ENCODE results near the gene FAM24A. TPM values are rescaled to one million over a fixed set of nuclear protein-coding genes. Genes with fewer than 3 reads are reported as not detected.
"Not testable (repeated sequence)": the region's sequence is repeated elsewhere in the genome, so short reads cannot be mapped to it uniquely, and the experiment has no call there.

Gene FAM24A
- total and polyA plus RNA-seq, 2 donors (not counting 1 experiment from before 2014, with no cell fraction given), result not detected

GRCh38 chr10:122864194-122864592 is 46.2 kb upstream of the FAM24A start:
- no peak overlapping the region for H3K9ac ChIP-seq (ENCODE audit: insufficient read depth, low read length)
- H3K4me1 ChIP-seq (ENCODE audit: control insufficient read depth, extremely low read depth, insufficient read depth, low read length), result peaks cover 13% of the 10 kb centered on the region
- no peak overlapping the region for H2AFZ ChIP-seq (ENCODE audit: low read length)
- peak overlapping the region; percentile 37 for H3K27ac ChIP-seq (ENCODE audit: insufficient read depth, low read length)
- no peaks in the 10 kb centered on the region for H3K27me3 ChIP-seq (ENCODE audit: control insufficient read depth, insufficient read depth, low read length)
- peaks cover 19% of the 10 kb centered on the region for H3K79me2 ChIP-seq (ENCODE audit: control insufficient read depth, insufficient read depth, low read length)
- no peak overlapping the region for H3K4me3 ChIP-seq (replicated peaks in 1 of 4; ENCODE audit: control extremely low read depth in 1 of 4, insufficient read depth in 1 of 4, low read depth in 3 of 4, low read length in 4 of 4)
- no peak for DNase-seq (ENCODE audit: low read depth in 2 of 2)
- H3K9me3 ChIP-seq (ENCODE audit: control insufficient read depth, insufficient read depth, low read depth, low read length), result no peaks in the 10 kb centered on the region
- TF ChIP-seq EZH2 (IDR thresholded peaks at IDR 0.05; ENCODE audit: low read length, missing control alignments), result no peak
- no peaks in the 10 kb centered on the region for H3K36me3 ChIP-seq (ENCODE audit: control insufficient read depth, insufficient read depth, low read length)
- no peak overlapping the region for H3K4me2 ChIP-seq (ENCODE audit: extremely low read depth, insufficient read depth, low read length)
- no peaks in the 10 kb centered on the region for H4K20me1 ChIP-seq (ENCODE audit: control insufficient read depth, extremely low read depth, insufficient read depth, low read length)

- H3K79me2 ChIP-seq (ENCODE audit: control insufficient read depth, insufficient read depth, low read length), result peaks cover 12% of the 10 kb centered on the region
- H3K9ac ChIP-seq (ENCODE audit: insufficient read depth, low read length), result no peak overlapping the region
- peak overlapping the region; percentile 37 for H3K27ac ChIP-seq (ENCODE audit: insufficient read depth, low read length)
- no peak overlapping the region for H2AFZ ChIP-seq (ENCODE audit: low read length)
- H3K9me3 ChIP-seq (ENCODE audit: control insufficient read depth, insufficient read depth, low read depth, low read length), result no peaks in the 10 kb centered on the region
- peak; percentile 33 to 63 for DNase-seq (ENCODE audit: low read depth in 2 of 2)
- H3K4me3 ChIP-seq (replicated peaks in 1 of 4; ENCODE audit: control extremely low read depth in 1 of 4, insufficient read depth in 1 of 4, low read depth in 3 of 4, low read length in 4 of 4), result no peak overlapping the region
- H4K20me1 ChIP-seq (ENCODE audit: control insufficient read depth, extremely low read depth, insufficient read depth, low read length), result no peaks in the 10 kb centered on the region
- no peak for TF ChIP-seq EZH2 (IDR thresholded peaks at IDR 0.05; ENCODE audit: low read length, missing control alignments)
- no peaks in the 10 kb centered on the region for H3K27me3 ChIP-seq (ENCODE audit: control insufficient read depth, insufficient read depth, low read length)
- H3K4me2 ChIP-seq (ENCODE audit: extremely low read depth, insufficient read depth, low read length), result no peak overlapping the region
- H3K4me1 ChIP-seq (ENCODE audit: control insufficient read depth, extremely low read depth, insufficient read depth, low read length), result peaks cover 13% of the 10 kb centered on the region
- H3K36me3 ChIP-seq (ENCODE audit: control insufficient read depth, insufficient read depth, low read length), result no peaks in the 10 kb centered on the region
These were observed 45.5 kb upstream of the FAM24A start for GRCh38 chr10:122864901-122865300.

- not testable (repeated sequence) for H3K27me3 ChIP-seq (ENCODE audit: control insufficient read depth, insufficient read depth, low read length); H3K4me1 ChIP-seq (ENCODE audit: control insufficient read depth, extremely low read depth, insufficient read depth, low read length); H3K27ac ChIP-seq (ENCODE audit: insufficient read depth, low read length); H3K9me3 ChIP-seq (ENCODE audit: control insufficient read depth, insufficient read depth, low read depth, low read length); H4K20me1 ChIP-seq (ENCODE audit: control insufficient read depth, extremely low read depth, insufficient read depth, low read length); H3K36me3 ChIP-seq (ENCODE audit: control insufficient read depth, insufficient read depth, low read length); H3K4me3 ChIP-seq (replicated peaks in 1 of 4; ENCODE audit: control extremely low read depth in 1 of 4, insufficient read depth in 1 of 4, low read depth in 3 of 4, low read length in 4 of 4); H3K4me2 ChIP-seq (ENCODE audit: extremely low read depth, insufficient read depth, low read length); H2AFZ ChIP-seq (ENCODE audit: low read length); H3K9ac ChIP-seq (ENCODE audit: insufficient read depth, low read length)
- peaks cover 11% of the 10 kb centered on the region for H3K79me2 ChIP-seq (ENCODE audit: control insufficient read depth, insufficient read depth, low read length)
- peak in 1 of 2 donors; percentile 62 for DNase-seq (ENCODE audit: low read depth in 2 of 2)
These were observed 43.5 kb upstream of the FAM24A start for GRCh38 chr10:122866757-122867482.

GRCh38 chr10:122868768-122869167 is 41.6 kb upstream of the FAM24A start:
- not testable (repeated sequence) for H3K9me3 ChIP-seq (ENCODE audit: control insufficient read depth, insufficient read depth, low read depth, low read length); H3K79me2 ChIP-seq (ENCODE audit: control insufficient read depth, insufficient read depth, low read length); H3K36me3 ChIP-seq (ENCODE audit: control insufficient read depth, insufficient read depth, low read length); H3K27ac ChIP-seq (ENCODE audit: insufficient read depth, low read length); H3K27me3 ChIP-seq (ENCODE audit: control insufficient read depth, insufficient read depth, low read length); H2AFZ ChIP-seq (ENCODE audit: low read length); H3K9ac ChIP-seq (ENCODE audit: insufficient read depth, low read length); H3K4me3 ChIP-seq (replicated peaks in 1 of 4; ENCODE audit: control extremely low read depth in 1 of 4, insufficient read depth in 1 of 4, low read depth in 3 of 4, low read length in 4 of 4); H3K4me1 ChIP-seq (ENCODE audit: control insufficient read depth, extremely low read depth, insufficient read depth, low read length); H4K20me1 ChIP-seq (ENCODE audit: control insufficient read depth, extremely low read depth, insufficient read depth, low read length); DNase-seq (ENCODE audit: low read depth in 2 of 2); H3K4me2 ChIP-seq (ENCODE audit: extremely low read depth, insufficient read depth, low read length)

- not testable (repeated sequence) for H3K4me3 ChIP-seq (replicated peaks in 1 of 4; ENCODE audit: control extremely low read depth in 1 of 4, insufficient read depth in 1 of 4, low read depth in 3 of 4, low read length in 4 of 4); H2AFZ ChIP-seq (ENCODE audit: low read length); H3K9me3 ChIP-seq (ENCODE audit: control insufficient read depth, insufficient read depth, low read depth, low read length); H3K27ac ChIP-seq (ENCODE audit: insufficient read depth, low read length); H3K36me3 ChIP-seq (ENCODE audit: control insufficient read depth, insufficient read depth, low read length); H3K27me3 ChIP-seq (ENCODE audit: control insufficient read depth, insufficient read depth, low read length); H3K4me2 ChIP-seq (ENCODE audit: extremely low read depth, insufficient read depth, low read length); H4K20me1 ChIP-seq (ENCODE audit: control insufficient read depth, extremely low read depth, insufficient read depth, low read length); DNase-seq (ENCODE audit: low read depth in 2 of 2); H3K4me1 ChIP-seq (ENCODE audit: control insufficient read depth, extremely low read depth, insufficient read depth, low read length); H3K9ac ChIP-seq (ENCODE audit: insufficient read depth, low read length)
- H3K79me2 ChIP-seq (ENCODE audit: control insufficient read depth, insufficient read depth, low read length), result peaks cover 13% of the 10 kb centered on the region
These were observed 38.5 kb upstream of the FAM24A start for GRCh38 chr10:122871947-122872346.

Data from fibroblast of lung (primary cell).